ELF-1 (cell line): Measurements from ENCODE around the gene ASPSCR1.

Source experiments
- DNase-seq: peaks from one replicate; pipeline ENCODE4 v3.0.0-alpha.2; 2016; ENCODE audit warnings: low read depth, low spot score

The ASPSCR1 gene

GRCh38 chr17:82012640-82013295, 35.3 kb downstream of the ASPSCR1 start:
- DNase-seq: peak; percentile 94

- DNase-seq: peak; percentile 72
Measured at GRCh38 chr17:82013341-82013740, 35.9 kb downstream of the ASPSCR1 start.

GRCh38 chr17:82013772-82014321, 36.4 kb downstream of the ASPSCR1 start:
- DNase-seq: no peak

GRCh38 chr17:82014432-82014831, 37.0 kb downstream of the ASPSCR1 start:
- DNase-seq: no peak

- no peak for DNase-seq
Measured at GRCh38 chr17:82014971-82015310, 37.5 kb downstream of the ASPSCR1 start.

- DNase-seq: no peak
Measured at GRCh38 chr17:82015311-82015971, 38.0 kb downstream of the ASPSCR1 start.

- DNase-seq: no peak
Measured at GRCh38 chr17:82016061-82016874, 38.8 kb downstream of the ASPSCR1 start.

GRCh38 chr17:82016875-82017459, 39.5 kb downstream of the ASPSCR1 start:
- no peak for DNase-seq

GRCh38 chr17:82017612-82018151, 40.3 kb downstream of the ASPSCR1 start:
- no peak for DNase-seq

- no peak for DNase-seq
Measured at GRCh38 chr17:82018152-82018988, 40.9 kb downstream of the ASPSCR1 start.

GRCh38 chr17:82018989-82019689, 41.7 kb downstream of the ASPSCR1 start:
- no peak for DNase-seq

GRCh38 chr17:82019690-82020571, 42.5 kb downstream of the ASPSCR1 start:
- DNase-seq: peak; percentile 82

GRCh38 chr17:82020572-82021106, 43.2 kb downstream of the ASPSCR1 start:
- DNase-seq: no peak

- DNase-seq: peak; percentile 72
Measured at GRCh38 chr17:82021107-82021899, 43.9 kb downstream of the ASPSCR1 start.

GRCh38 chr17:82021900-82022309, 44.5 kb downstream of the ASPSCR1 start:
- DNase-seq: no peak

GRCh38 chr17:82022310-82022980, 45.0 kb downstream of the ASPSCR1 start, which contains the start of gene CENPX:
TSS of gene CENPX (minus strand) at chr17:82022878. CDS start at chr17:82022861, 17 bp downstream.
- no peak for DNase-seq

GRCh38 chr17:82022981-82023446, 45.6 kb downstream of the ASPSCR1 start, which contains the start of gene LRRC45:
TSS of gene LRRC45 (plus strand) at chr17:82023305. CDS start at chr17:82023644, 339 bp downstream.
- DNase-seq: peak; percentile 100
